Thymus (tissue), 11 donors: Measurements from ENCODE around the gene RPLP2. TPM values are rescaled to one million over a fixed set of nuclear protein-coding genes. Genes with fewer than 3 reads are reported as not detected.

ENCODE experiments used
- DNase-seq, 9 donors: peaks; one replicate each; pipeline ENCODE4 v3.0.0-alpha.2; 2013; ENCODE audit warnings: low spot score in 9 of 9, low read depth in 6 of 9, missing footprints in 1 of 9
- H3K27ac ChIP-seq, 2 donors: one replicate each; pipeline ENCODE4 v1.5.1; 2013; ENCODE audit warnings: control low read depth in 1 of 2, low read depth in 1 of 2, low read length in 1 of 2, mild to moderate bottlenecking in 1 of 2, moderate library complexity in 1 of 2
- H3K27me3 ChIP-seq, 2 donors: one replicate each; pipeline ENCODE4 v1.5.1; 2013; ENCODE audit warnings: low read length in 1 of 2; ENCODE audit not compliant: control insufficient read depth in 2 of 2, insufficient read depth in 1 of 2
- H3K36me3 ChIP-seq, 2 donors: one replicate each; pipeline ENCODE4 v1.5.1; 2013; ENCODE audit warnings: low read length in 1 of 2, mild to moderate bottlenecking in 1 of 2, moderate library complexity in 1 of 2; ENCODE audit not compliant: control insufficient read depth in 2 of 2, insufficient read depth in 2 of 2
- H3K4me1 ChIP-seq, 2 donors: one replicate each; pipeline ENCODE4 v1.5.1; 2013; ENCODE audit warnings: low read length in 2 of 2; ENCODE audit not compliant: control insufficient read depth in 2 of 2, insufficient read depth in 2 of 2
- H3K4me3 ChIP-seq, 2 donors: one replicate each; pipeline ENCODE4 v1.5.1; 2013; ENCODE audit warnings: low read length in 2 of 2, control low read depth in 1 of 2, mild to moderate bottlenecking in 1 of 2
- H3K9me3 ChIP-seq, 2 donors: one replicate each; pipeline ENCODE4 v1.5.1; 2013; ENCODE audit warnings: low read length in 1 of 2, mild to moderate bottlenecking in 1 of 2; ENCODE audit not compliant: control insufficient read depth in 2 of 2, insufficient read depth in 1 of 2
- WGBS: extraction: QIAGEN DNeasy Blood & Tissue Kit; methylation state at CpG from one replicate; pipeline ENCODE4 v1.1.7; 2013; 5-methylcytosine and 5-hydroxymethylcytosine counted together
- polyA plus RNA-seq: library from polyadenylated mRNA; stranded (reverse); fragments of 200-250 nt; gene quantifications from one replicate; pipeline ENCODE4 v1.2.3, GENCODE V29; 2013
- total RNA-seq: library from RNA; stranded (reverse); fragments of 120-200 nt; gene quantifications from one replicate; pipeline ENCODE4 v1.2.4, GENCODE V29; 2013
- donor health status: healthy.

Gene RPLP2
- total and polyA plus RNA-seq, 2 donors, result 1,873 to 2,667 TPM

- H3K27ac ChIP-seq, result no peak overlapping the region
- peaks cover 80 to 95% of the 10 kb centered on the region in 2 donors for H3K27me3 ChIP-seq
- peaks cover 6 to 35% of the 10 kb centered on the region in 2 donors for H3K9me3 ChIP-seq
- peaks cover 16 to 67% of the 10 kb centered on the region in 2 donors for H3K4me1 ChIP-seq
- 72% methylated on average over 31 of the region's 31 CpGs for WGBS
- DNase-seq, result no peak
- H3K4me3 ChIP-seq, result peak overlapping the region in 1 of 2 donors; percentile 20
- no peaks in the 10 kb centered on the region for H3K36me3 ChIP-seq
Measured at GRCh38 chr11:831118-831864, 21.5 kb downstream of the RPLP2 start.

- Histone ChIP-seq H3K36me3 (no peaks in the 10 kb centered on the region), H3K27ac (no peak overlapping the region), H3K27me3 (peaks cover 75 to 88% of the 10 kb centered on the region in 2 donors), H3K4me1 (peaks cover 14 to 60% of the 10 kb centered on the region in 2 donors), H3K4me3 (no peak overlapping the region), H3K9me3 (peaks cover 6 to 35% of the 10 kb centered on the region in 2 donors)
- WGBS, result 84% methylated on average over 23 of the region's 23 CpGs
- DNase-seq, result no peak
Measured at GRCh38 chr11:831961-832528, 22.3 kb downstream of the RPLP2 start.

DNA sequence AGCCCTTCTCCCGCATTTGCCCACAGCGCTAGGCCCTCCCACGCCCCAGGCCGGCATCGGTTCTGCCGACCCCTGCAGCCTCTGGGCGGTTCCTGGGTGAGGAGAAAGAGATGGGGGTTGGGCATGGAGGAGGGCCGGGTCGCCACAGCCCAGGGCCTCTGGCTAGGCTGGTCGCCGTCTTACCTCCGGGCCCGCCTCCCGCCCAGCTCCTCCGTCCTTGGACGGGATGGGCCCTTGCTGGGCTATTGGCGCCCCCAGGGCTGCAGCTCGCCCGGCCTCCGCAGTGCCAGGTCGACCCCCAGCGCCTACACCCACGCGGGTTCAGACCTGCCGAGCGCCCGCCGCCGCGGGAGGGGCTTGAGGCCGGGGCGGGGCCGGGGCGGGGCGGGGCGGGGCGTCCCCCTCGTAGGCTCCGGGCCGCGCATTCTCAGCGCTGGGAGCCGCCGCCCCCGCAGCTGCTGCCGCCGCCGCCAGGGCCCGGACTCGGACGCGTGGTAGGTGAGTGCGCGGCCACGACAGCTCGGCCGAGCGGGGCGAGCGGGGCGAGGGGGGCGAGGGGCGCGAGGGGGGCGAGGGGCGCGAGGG, 22.9 kb downstream of the RPLP2 start, which contains the start of gene CD151:
CD151 (plus strand) TSS at position 424 of the 585 bp plus-strand sequence. CDS start 3,118 bp downstream, outside the sequence.
- peak within 1 kb of the TSS; percentile 16 to 52 for H3K4me3 ChIP-seq
- peaks cover 12 to 56% of the 10 kb centered on the region in 2 donors for H3K4me1 ChIP-seq
- H3K27ac ChIP-seq, result no peak within 1 kb of the TSS
- WGBS, result 5% methylated on average over 62 of the region's 67 CpGs
- peaks cover 6 to 35% of the 10 kb centered on the region in 2 donors for H3K9me3 ChIP-seq
- DNase-seq, result no peak
- peaks cover 69 to 83% of the 10 kb centered on the region in 2 donors for H3K27me3 ChIP-seq
- peaks cover 0 to 5% of the 10 kb centered on the region in 2 donors for H3K36me3 ChIP-seq

- Histone ChIP-seq H3K27me3 (peaks cover 63 to 76% of the 10 kb centered on the region in 2 donors), H3K27ac (no peak overlapping the region), H3K4me3 (peak overlapping the region; percentile 16 to 52), H3K36me3 (peaks cover 2 to 10% of the 10 kb centered on the region in 2 donors), H3K9me3 (peaks cover 6 to 35% of the 10 kb centered on the region in 2 donors), H3K4me1 (peaks cover 12 to 50% of the 10 kb centered on the region in 2 donors)
- WGBS, result 4% methylated on average over 52 of the region's 55 CpGs
- no peak for DNase-seq
Measured at GRCh38 chr11:833114-833791, 23.5 kb downstream of the RPLP2 start.

- H3K9me3 ChIP-seq, result peaks cover 6 to 33% of the 10 kb centered on the region in 2 donors
- peak overlapping the region in 1 of 2 donors; percentile 52 for H3K4me3 ChIP-seq
- H3K27me3 ChIP-seq, result peaks cover 57 to 70% of the 10 kb centered on the region in 2 donors
- H3K4me1 ChIP-seq, result peaks cover 12 to 44% of the 10 kb centered on the region in 2 donors
- no peak overlapping the region for H3K27ac ChIP-seq
- WGBS, result 83% methylated on average over 9 of the region's 9 CpGs
- DNase-seq, result no peak
- peaks cover 7 to 16% of the 10 kb centered on the region in 2 donors for H3K36me3 ChIP-seq
Measured at GRCh38 chr11:833849-834311, 24.1 kb downstream of the RPLP2 start.

- peaks cover 15 to 24% of the 10 kb centered on the region in 2 donors for H3K36me3 ChIP-seq
- no peak overlapping the region for H3K4me3 ChIP-seq
- no peak overlapping the region for H3K27ac ChIP-seq
- 45% methylated on average over 31 of the region's 31 CpGs for WGBS
- DNase-seq, result no peak
- peaks cover 6 to 25% of the 10 kb centered on the region in 2 donors for H3K9me3 ChIP-seq
- peaks cover 50 to 62% of the 10 kb centered on the region in 2 donors for H3K27me3 ChIP-seq
- H3K4me1 ChIP-seq, result peaks cover 12 to 36% of the 10 kb centered on the region in 2 donors
Measured at GRCh38 chr11:834371-835316, 24.9 kb downstream of the RPLP2 start.

- Histone ChIP-seq H3K4me1 (peaks cover 12 to 28% of the 10 kb centered on the region in 2 donors), H3K27ac (no peak overlapping the region), H3K4me3 (no peak overlapping the region), H3K36me3 (peaks cover 21 to 31% of the 10 kb centered on the region in 2 donors), H3K9me3 (peaks cover 1 to 11% of the 10 kb centered on the region in 2 donors), H3K27me3 (peaks cover 33 to 46% of the 10 kb centered on the region in 2 donors)
- no peak for DNase-seq
- WGBS, result 97% methylated on average over 14 of the region's 14 CpGs
Measured at GRCh38 chr11:836274-836673, 26.5 kb downstream of the RPLP2 start.

DNA sequence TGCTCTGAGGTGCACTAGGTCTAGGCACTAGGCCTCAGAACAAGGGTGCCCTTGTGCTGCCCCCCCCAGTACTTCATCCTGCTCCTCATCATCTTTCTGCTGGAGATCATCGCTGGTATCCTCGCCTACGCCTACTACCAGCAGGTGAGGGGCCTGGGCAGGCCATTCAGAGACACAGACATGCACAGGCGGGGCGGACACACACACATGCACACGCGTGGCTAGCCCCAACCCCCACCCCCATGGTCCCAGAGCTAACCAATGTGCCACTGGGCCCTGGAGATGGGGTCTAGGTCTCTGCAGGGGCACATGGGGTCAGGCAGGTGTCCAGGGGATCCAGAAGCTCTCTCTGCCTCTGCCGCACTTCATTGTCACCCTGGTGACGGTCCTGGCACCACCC, 26.9 kb downstream of the RPLP2 start:
- Histone ChIP-seq H3K4me1 (peaks cover 13 to 28% of the 10 kb centered on the region in 2 donors), H3K27me3 (peaks cover 29 to 42% of the 10 kb centered on the region in 2 donors), H3K27ac (no peak overlapping the region), H3K9me3 (peaks cover 0 to 7% of the 10 kb centered on the region in 2 donors), H3K4me3 (no peak overlapping the region), H3K36me3 (peaks cover 21 to 31% of the 10 kb centered on the region in 2 donors)
- WGBS, result 97% methylated on average over 9 of the region's 9 CpGs
- DNase-seq, result no peak
